Transverse colon (tissue), 3 donors: ENCODE data around the gene SEMA3F.

Experiments used
- POLR2A ChIP-seq: fragments of 450-650 bp; IDR thresholded peaks from one replicate; pipeline ENCODE4 v1.6.1; 2016; ENCODE audit warnings: antibody characterized with exemption, mild to moderate bottlenecking, moderate library complexity
- TF ChIP-seq, protein P1 (sequence below), 5 experiments: fragments of 200-600 bp in 3 of 5; fragments of 450-650 bp in 2 of 5; sonication (generic) in 3 of 5; IDR thresholded peaks; 1 replicate in 2 of 5; 2 replicates in 3 of 5; pipeline ENCODE4 v1.5.1; 2016 to 2017; ENCODE audit warnings: antibody characterized with exemption in 5 of 5, inconsistent platforms in 3 of 5, mild to moderate bottlenecking in 2 of 5, moderate library complexity in 1 of 5

DNA sequence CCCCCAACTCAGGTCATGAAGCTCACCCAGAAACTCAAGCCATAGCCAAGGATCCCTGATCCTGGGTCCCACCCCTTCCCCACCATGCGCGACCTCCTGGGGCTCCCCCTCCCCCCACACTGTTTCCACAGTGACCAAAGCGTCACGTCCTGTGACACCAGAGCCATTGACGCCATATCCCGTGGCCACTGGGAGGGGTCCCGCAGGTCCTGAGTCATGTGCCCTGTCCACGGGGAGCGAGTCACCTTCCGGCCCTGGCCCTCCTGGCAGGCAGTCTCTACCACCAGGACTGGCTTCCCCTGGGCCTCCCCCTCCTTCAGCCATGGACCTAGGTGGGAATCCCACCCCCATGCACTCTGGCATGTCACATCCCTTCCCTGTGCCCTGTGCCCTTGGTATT lies 15.6 kb downstream of the SEMA3F start:
- TF ChIP-seq, protein P1, sequence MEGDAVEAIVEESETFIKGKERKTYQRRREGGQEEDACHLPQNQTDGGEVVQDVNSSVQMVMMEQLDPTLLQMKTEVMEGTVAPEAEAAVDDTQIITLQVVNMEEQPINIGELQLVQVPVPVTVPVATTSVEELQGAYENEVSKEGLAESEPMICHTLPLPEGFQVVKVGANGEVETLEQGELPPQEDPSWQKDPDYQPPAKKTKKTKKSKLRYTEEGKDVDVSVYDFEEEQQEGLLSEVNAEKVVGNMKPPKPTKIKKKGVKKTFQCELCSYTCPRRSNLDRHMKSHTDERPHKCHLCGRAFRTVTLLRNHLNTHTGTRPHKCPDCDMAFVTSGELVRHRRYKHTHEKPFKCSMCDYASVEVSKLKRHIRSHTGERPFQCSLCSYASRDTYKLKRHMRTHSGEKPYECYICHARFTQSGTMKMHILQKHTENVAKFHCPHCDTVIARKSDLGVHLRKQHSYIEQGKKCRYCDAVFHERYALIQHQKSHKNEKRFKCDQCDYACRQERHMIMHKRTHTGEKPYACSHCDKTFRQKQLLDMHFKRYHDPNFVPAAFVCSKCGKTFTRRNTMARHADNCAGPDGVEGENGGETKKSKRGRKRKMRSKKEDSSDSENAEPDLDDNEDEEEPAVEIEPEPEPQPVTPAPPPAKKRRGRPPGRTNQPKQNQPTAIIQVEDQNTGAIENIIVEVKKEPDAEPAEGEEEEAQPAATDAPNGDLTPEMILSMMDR (IDR thresholded peaks at IDR 0.05) = no peak
- TF ChIP-seq POLR2A = no peak
